Measurements from ENCODE around the gene MYH7.

Gene MYH7

DNA sequence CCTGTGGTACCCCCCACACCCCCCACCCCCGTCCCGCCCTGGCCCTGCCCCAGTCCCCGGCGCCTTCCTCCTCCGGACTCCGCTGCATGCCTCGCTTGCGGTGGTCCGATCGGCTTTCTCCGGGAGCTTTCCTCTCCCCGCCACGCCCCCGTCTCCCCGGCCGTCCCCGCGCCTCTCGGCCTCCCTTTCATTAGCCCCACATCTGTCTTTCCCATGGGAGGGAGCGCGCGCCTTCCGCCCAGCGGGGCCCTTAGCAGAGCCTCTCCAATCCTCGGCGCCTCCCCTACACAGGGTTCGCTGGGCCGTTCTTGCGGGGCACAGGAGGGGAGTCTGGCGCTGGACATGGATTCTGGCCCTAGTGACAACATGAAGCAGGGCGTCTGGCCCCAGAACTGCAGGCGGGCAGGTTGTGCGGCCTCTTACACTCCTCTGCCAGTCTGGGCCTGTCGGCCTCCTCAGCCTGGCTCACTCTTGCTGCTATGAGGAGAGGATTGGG is 69.0 kb downstream of the MYH7 start:
- DNase-seq (ENCODE audit: low spot score), result no peak

DNA sequence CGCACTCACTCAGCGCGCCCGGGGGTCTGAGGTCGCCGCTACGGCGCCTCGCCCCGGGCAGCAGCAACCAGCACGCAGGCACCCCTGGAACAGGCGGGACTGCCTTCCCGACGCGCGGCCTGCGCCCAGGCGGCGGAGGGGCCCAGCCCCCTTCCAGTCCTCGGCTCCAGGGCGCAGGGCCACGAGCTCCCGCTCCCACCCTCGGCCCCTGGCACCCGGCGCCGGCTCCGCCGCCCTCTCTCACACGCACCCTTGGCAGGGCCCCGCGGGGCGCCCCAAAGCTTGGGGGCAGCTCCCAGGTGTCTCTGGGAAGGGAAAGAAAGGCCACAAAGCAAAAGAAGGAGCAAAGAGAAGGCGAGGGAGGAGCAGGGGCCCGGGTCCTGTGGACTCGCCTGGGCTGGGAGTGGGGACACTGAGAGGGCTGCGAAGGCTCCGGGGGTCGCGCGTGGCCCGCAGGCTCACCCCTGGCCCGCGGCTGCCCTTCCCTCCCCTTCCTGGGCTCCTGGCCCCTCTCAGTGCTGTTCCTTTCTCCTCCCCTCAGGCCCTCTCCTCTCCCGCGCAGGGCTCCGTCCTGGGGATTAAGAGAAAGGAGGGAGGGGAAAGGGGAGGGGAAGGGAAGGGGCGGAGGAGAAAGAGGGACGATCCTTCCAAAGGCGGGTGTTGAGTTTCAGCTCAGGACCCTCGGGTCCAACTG is 69.6 kb downstream of the MYH7 start:
- DNase-seq (ENCODE audit: low spot score), result no peak

DNA sequence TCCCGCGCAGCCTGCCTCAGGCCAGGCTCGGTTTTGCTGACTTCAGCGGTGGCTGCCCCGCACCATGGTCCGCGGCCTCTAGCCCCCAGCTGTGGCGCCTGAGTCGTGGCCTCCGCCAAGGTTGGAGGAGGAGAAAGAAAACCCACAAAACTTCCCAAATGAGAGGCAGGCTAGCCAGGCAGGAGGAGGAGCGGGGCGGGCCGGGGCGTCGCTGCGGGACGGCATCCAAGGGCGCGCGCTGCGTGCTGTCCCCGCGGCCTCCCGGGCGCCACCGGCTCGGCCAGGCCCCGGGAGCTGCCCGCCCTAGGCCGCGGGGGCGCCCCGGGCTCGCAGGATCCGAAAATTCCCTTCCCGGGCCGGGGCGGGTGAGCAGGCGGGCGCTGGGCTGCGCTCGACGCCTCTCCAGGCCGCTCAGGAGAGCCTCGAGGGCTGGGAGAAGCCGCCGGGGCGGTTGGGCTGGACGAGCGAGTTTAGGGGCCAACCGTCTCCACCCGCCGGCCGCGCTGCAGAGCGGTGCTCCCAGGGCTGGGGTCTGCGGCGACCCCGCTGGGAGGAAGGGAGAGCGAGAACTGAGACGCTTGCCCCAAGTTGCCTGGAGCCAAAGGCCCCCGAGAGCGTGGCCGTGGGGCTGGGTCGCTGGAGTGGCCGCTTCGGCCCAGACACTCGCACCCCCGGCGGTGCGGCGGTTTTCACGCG is 70.3 kb downstream of the MYH7 start, which contains the start of gene EFS:
Gene EFS (minus strand): TSS at position 137 of the 696 bp plus-strand sequence. CDS start 147 bp downstream, outside the sequence.
- DNase-seq (ENCODE audit: low spot score), result no peak

DNA sequence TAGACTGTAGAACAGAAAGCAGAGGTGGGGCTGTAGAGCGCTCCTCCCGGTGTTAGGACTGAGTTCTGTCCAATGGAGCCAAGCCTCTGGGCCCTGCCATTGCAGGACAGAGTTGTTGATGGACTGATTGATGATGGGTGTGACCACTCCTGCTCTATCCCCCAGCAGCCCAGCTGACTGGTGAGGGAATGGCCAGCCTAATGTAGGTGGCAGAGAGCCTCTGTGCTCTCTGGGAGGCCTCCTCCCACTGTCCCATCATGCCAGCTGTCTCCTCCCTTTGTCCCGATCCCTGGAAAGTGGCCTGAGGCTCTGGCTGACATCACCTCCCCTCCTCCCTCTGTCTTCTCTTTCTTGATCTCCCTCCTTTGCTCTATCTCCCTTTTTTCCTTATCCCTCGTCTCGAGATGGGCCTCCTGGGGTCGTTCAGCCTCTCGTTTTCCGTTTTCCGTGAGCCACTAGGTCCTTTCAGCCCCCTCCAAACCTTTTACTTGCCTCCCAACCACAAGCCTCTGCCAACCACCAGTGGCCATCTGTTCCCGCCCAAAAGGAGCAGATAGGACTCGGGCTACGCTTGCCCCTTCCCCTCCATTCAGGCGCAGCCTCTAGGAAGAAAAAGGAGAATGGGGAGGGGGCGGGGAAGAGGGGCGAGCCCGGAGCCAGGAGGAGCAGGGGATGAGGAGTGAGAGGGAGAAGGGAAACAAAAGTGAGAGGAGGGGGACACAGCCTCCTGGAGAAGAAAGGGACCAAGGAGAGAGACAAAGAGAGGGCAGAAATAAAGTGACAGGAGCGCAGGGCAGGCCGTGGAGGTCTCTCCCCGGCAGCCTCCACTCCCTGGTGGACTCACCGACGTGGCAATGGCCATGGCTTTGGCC is 71.1 kb downstream of the MYH7 start:
- no peak for DNase-seq (ENCODE audit: low spot score)
